ENCODE data around the gene TSC1. TPM values are rescaled to one million over a fixed set of nuclear protein-coding genes. Genes with fewer than 3 reads are reported as not detected.

TSC1 gene
- total and polyA plus RNA-seq, 4 donors: 8.9 to 61.3 (median 30.2) TPM

DNA sequence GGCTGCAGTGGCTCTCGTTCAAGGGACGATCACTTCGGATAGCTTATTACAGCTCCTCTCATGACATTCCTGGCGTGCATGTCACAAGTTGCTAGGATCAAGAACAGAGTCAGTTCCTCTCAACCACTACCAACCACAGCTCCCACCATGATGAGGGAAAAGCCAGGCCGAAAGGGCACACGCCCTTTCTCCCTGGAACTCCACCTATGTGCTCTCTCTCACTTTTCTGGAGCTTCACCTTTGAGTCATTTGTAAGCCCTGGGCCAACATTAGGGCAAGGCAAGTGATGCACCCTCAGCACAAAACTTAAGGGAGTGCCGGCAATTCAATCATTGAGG, 64.1 kb downstream of the TSC1 start:
- Histone ChIP-seq H3K4me1 (ENCODE audit: control insufficient read depth in 1 of 2, insufficient read depth in 2 of 2, low read length in 2 of 2) (no peaks in the 10 kb centered on the region), H3K27ac (ENCODE audit: low read depth in 1 of 2, low read length in 2 of 2) (no peak overlapping the region), H3K27me3 (ENCODE audit: control insufficient read depth in 1 of 2, insufficient read depth in 2 of 2, low read length in 1 of 2) (no peaks in the 10 kb centered on the region), H3K9me3 (ENCODE audit: control insufficient read depth, low read length) (no peaks in the 10 kb centered on the region), H3K36me3 (ENCODE audit: control insufficient read depth in 1 of 2, insufficient read depth in 2 of 2, low read length in 1 of 2) (no peaks in the 10 kb centered on the region), H3K4me3 (ENCODE audit: low read length in 2 of 2) (no peak overlapping the region)
- WGBS, 2 donors: 78 to 85% methylated on average over 7 of the region's 7 CpGs
- DNase-seq (no peak), ATAC-seq (ENCODE audit: low FRiP score) (no peak)
- intact Hi-C loops (cut with DNase I): loop anchor here in 1 of 2 donors (10.0 kb wide), 1 partner anchor 215 kb away; the partner anchor contains the start of gene DDX31

DNA sequence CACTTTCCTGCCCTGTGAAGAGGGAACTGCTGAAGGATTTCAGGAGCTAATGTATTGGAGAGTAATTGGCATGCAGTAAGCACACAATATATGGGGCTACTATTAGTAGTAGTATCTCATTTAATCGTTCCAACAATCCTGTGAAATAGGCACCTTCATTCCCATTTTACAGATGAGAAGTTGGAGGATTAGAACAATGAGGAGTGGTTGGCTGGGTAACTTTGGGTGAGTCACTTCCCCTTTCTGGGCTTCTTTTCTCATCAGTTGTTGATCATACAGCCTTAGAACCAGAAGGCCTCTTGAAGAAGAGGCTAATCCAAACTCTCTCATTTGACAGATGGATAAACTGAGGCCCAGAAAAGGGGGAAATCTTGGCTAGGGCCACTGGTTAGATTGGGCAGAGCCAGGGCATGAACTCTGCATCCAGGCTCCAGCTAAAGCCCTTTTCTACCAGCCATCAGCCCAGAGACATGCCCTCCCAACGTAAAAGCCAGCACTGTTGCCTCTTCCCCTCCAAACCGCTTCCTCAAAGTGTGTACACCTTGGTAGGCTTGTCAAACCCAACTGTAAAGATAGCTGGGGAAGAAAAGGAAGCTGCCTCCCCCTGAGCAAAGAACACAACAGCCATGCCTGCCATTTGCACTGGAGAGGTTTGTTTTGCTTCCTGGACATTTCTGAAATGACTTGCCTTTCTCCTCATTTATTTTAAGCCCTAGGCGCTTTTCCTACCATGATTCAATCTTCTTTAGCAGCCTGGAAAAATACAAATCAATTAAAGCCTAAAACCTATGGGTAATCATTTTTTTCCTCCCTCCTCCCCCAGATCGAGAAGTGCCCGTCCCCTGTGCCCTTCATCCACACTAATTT, 64.7 kb downstream of the TSC1 start:
- intact Hi-C loops (cut with DNase I): loop anchor here in 1 of 2 donors (5.0 to 10.0 kb wide), 2 partner anchors 63 to 215 kb away; partner anchors contain the start of genes DDX31 and TSC1
- no peak for ATAC-seq (ENCODE audit: low FRiP score)

DNA sequence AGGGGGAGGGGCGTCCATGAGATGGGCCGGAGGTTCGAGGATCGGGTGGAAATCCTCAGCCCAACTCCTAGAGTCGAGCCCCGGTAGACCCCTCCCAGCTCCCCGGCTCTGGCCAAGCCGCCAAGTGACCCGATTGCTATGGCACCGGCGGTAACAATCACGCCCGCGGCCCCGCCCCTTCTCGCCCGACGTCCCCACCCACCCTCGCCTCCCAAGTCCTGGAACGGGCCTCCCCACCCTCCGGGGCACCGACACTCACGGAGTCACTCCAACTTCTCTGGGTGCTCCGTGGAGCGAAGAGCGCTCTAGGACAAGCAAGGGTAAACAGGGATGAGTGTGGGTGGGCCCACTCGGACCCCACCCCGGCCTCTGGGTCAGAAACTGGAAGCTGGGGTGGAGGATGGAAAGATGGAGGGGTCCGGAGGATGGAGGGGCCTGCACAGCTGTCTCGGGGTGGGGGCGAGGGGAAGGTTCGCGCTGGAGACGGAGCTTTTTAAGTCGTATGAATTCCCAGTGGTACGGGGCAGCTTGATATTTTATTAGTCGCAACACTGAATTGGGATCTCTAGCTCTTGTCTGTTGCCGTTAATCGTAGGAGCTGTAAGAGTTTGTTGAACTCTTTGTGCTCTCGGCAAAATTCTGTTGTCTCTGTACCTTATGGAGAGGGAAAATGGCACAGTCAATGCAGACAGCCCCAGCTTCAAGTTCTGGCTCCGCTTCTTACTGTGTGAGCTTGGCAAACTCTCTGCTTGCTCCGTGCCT, 65.5 kb downstream of the TSC1 start, which contains the start of gene SPACA9:
SPACA9 (plus strand) TSS at position 204 of the 762 bp plus-strand sequence. CDS start 5,050 bp downstream, outside the sequence.
- Histone ChIP-seq H3K4me1 (ENCODE audit: control insufficient read depth in 1 of 2, insufficient read depth in 2 of 2, low read length in 2 of 2) (no peaks in the 10 kb centered on the region), H3K27ac (ENCODE audit: low read depth in 1 of 2, low read length in 2 of 2) (peak within 1 kb of the TSS in 1 of 2 donors; percentile 11), H3K4me3 (ENCODE audit: low read length in 2 of 2) (peak within 1 kb of the TSS; percentile 71), H3K9me3 (ENCODE audit: control insufficient read depth, low read length) (no peaks in the 10 kb centered on the region), H3K36me3 (ENCODE audit: control insufficient read depth in 1 of 2, insufficient read depth in 2 of 2, low read length in 1 of 2) (no peaks in the 10 kb centered on the region), H3K27me3 (ENCODE audit: control insufficient read depth in 1 of 2, insufficient read depth in 2 of 2, low read length in 1 of 2) (no peaks in the 10 kb centered on the region)
- ATAC-seq (ENCODE audit: low FRiP score) (peak; percentile 90), DNase-seq (peak; percentile 81 to 94)
- intact Hi-C loops (cut with DNase I): loop anchor here (1.0 to 5.0 kb wide), 2 partner anchors 63 to 209 kb away; partner anchors contain the start of genes GTF3C4 (in 1 of the 2) and TSC1 (in 1 of the 2)
- WGBS, 2 donors: 5 to 6% methylated on average over 34 to 42 of the region's 42 CpGs

More for the DNA sequence above, 64.7 kb downstream of the TSC1 start:
- no peaks in the 10 kb centered on the region for H3K4me1 ChIP-seq (ENCODE audit: control insufficient read depth in 1 of 2, insufficient read depth in 2 of 2, low read length in 2 of 2)
- no peak overlapping the region for H3K27ac ChIP-seq (ENCODE audit: low read depth in 1 of 2, low read length in 2 of 2)
- H3K27me3 ChIP-seq (ENCODE audit: control insufficient read depth in 1 of 2, insufficient read depth in 2 of 2, low read length in 1 of 2): no peaks in the 10 kb centered on the region
- no peak overlapping the region for H3K4me3 ChIP-seq (ENCODE audit: low read length in 2 of 2)
- no peaks in the 10 kb centered on the region for H3K9me3 ChIP-seq (ENCODE audit: control insufficient read depth, low read length)
- WGBS, 2 donors: 76 to 85% methylated on average over 6 of the region's 6 CpGs
- H3K36me3 ChIP-seq (ENCODE audit: control insufficient read depth in 1 of 2, insufficient read depth in 2 of 2, low read length in 1 of 2): no peaks in the 10 kb centered on the region
- DNase-seq: no peak

DNA sequence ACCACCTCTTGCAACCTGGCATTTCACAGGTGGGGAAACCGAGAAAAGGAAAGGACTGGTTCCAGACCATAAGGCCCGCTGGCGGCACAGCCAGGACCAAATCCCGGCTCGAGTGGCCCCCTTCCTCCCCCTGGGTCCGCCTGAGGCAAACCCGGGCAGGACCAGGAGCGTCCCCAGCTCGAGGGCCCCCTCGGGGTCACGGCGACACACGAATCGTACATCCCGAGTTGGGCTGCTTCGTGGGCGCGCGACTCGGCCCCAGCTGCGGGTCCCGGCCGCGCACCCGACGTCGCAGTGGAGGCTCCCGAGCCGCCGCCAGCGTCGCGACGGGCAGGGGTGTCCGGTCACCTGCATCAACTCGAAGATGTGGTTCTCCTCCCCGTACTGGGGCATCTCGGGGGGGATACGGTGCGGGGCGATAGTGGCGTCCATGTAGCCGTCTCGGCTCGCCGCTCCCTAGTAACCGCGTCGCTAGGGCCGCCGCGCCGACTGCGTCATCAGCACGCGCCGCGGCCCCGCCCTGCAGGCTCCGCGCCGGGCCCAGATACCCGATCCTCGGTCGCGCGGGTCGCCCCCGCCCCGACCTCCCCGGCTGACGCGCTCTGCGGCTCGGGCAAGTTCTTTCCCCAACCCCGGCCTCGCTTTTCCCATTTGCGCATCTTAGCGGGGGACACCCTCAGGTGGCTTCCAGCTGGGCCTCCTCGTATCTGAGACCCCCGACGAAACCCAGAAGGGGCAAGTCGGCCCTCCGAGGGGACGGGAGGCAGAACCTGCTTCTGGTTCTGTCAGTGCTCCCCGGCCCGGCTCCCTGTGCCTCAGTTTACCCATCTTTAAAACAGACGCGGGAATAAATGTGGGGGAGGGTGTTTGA, 66.4 kb downstream of the TSC1 start, which contains the start of gene AK8:
AK8 (minus strand) TSS at position 461 of the 871 bp plus-strand sequence; CDS start at position 432, 29 bp downstream.
- WGBS, 2 donors: 1% methylated on average over 76 to 89 of the region's 89 CpGs
- intact Hi-C loops (cut with DNase I): loop anchor here (1.0 to 5.0 kb wide), 2 partner anchors 64 to 208 kb away; partner anchors contain the start of genes GTF3C4 (in 1 of the 2) and TSC1 (in 1 of the 2)
- ATAC-seq (ENCODE audit: low FRiP score): peak; percentile 95
- Histone ChIP-seq H3K27me3 (ENCODE audit: control insufficient read depth in 1 of 2, insufficient read depth in 2 of 2, low read length in 1 of 2) (no peaks in the 10 kb centered on the region), H3K36me3 (ENCODE audit: control insufficient read depth in 1 of 2, insufficient read depth in 2 of 2, low read length in 1 of 2) (no peaks in the 10 kb centered on the region), H3K4me3 (ENCODE audit: low read length in 2 of 2) (peak within 1 kb of the TSS; percentile 71), H3K4me1 (ENCODE audit: control insufficient read depth in 1 of 2, insufficient read depth in 2 of 2, low read length in 2 of 2) (no peaks in the 10 kb centered on the region), H3K9me3 (ENCODE audit: control insufficient read depth, low read length) (no peaks in the 10 kb centered on the region), H3K27ac (ENCODE audit: low read depth in 1 of 2, low read length in 2 of 2) (peak within 1 kb of the TSS in 1 of 2 donors; percentile 11)
- DNase-seq: peak; percentile 76 to 92

DNA sequence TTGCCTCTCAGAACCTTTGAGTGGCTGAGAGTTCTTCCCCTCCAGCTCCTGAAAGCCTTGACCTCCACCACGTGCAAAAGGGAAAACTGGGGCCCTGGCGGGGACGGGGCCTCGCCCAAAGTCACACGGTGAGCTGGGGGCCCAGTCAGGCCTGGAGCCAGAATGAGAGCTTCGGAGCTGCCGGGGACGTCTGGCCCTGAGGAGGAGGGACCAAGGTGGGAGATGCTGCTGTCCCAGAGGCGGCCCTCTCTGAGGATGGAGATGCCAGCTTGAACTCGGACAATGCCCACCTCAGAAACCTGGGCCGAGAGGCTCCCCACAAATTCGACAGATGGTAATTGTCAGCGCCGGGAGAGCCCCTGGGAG, 67.0 kb downstream of the TSC1 start:
- Histone ChIP-seq H3K27ac (ENCODE audit: low read depth in 1 of 2, low read length in 2 of 2) (no peak overlapping the region), H3K27me3 (ENCODE audit: control insufficient read depth in 1 of 2, insufficient read depth in 2 of 2, low read length in 1 of 2) (no peaks in the 10 kb centered on the region), H3K9me3 (ENCODE audit: control insufficient read depth, low read length) (no peaks in the 10 kb centered on the region), H3K4me1 (ENCODE audit: control insufficient read depth in 1 of 2, insufficient read depth in 2 of 2, low read length in 2 of 2) (no peaks in the 10 kb centered on the region), H3K4me3 (ENCODE audit: low read length in 2 of 2) (no peak overlapping the region), H3K36me3 (ENCODE audit: control insufficient read depth in 1 of 2, insufficient read depth in 2 of 2, low read length in 1 of 2) (no peaks in the 10 kb centered on the region)
- intact Hi-C loops (cut with DNase I): loop anchor here in 1 of 2 donors (5.0 kb wide), 1 partner anchor 65 kb away; the partner anchor contains the start of gene TSC1
- DNase-seq (no peak), ATAC-seq (ENCODE audit: low FRiP score) (no peak)
- WGBS, 2 donors: 34 to 39% methylated on average over 14 of the region's 14 CpGs

DNA sequence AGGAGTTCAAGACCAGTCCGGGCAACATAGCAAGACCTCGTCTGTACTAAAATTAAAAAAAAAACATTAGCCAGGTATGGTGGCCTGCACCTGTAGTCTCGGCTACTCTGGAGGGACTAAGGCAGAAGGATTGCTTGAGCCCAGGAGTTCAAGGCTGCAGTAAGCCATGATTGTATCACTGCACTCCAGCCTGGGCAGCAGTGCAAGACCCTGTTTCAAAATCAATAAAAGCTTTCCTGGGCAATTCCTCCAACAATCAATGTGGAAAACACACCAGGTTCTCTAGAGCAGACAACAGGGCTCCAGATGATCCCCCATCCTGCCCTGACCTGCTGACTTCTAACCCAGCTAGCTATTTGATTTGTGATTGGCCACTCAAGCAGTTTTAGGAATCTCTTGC, 67.6 kb downstream of the TSC1 start:
- intact Hi-C loops (cut with DNase I): loop anchor here in 1 of 2 donors (5.0 kb wide), 1 partner anchor 65 kb away; the partner anchor contains the start of gene TSC1
- Histone ChIP-seq H3K27ac (ENCODE audit: low read depth in 1 of 2, low read length in 2 of 2) (no peak overlapping the region), H3K36me3 (ENCODE audit: control insufficient read depth in 1 of 2, insufficient read depth in 2 of 2, low read length in 1 of 2) (no peaks in the 10 kb centered on the region), H3K27me3 (ENCODE audit: control insufficient read depth in 1 of 2, insufficient read depth in 2 of 2, low read length in 1 of 2) (no peaks in the 10 kb centered on the region), H3K4me1 (ENCODE audit: control insufficient read depth in 1 of 2, insufficient read depth in 2 of 2, low read length in 2 of 2) (no peaks in the 10 kb centered on the region), H3K9me3 (ENCODE audit: control insufficient read depth, low read length) (no peaks in the 10 kb centered on the region), H3K4me3 (ENCODE audit: low read length in 2 of 2) (no peak overlapping the region)
- no peak for ATAC-seq (ENCODE audit: low FRiP score)
- DNase-seq: no peak
- 83 to 89% methylated on average over 3 of the region's 3 CpGs for WGBS, 2 donors

DNA sequence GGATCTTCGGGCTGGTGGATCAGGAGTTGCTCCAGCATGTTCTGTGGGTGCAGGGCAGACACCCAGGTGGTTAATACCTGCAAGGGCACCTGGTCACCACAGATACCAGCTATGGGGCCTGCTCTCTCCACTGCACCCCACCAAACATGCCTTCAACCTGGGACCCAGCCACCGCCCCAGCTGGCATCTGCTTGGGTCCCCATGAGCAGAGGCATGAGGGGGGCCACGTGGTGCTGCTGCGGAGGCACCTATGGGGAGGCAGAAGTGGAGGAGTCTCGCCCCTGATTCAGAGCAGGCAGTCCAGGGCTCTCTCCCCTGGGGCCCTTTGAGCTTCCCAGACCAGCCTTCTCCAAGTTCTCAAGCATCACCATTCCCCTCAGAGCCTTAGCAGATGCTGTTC, 69.3 kb downstream of the TSC1 start:
- ATAC-seq (ENCODE audit: low FRiP score): no peak
- H3K36me3 ChIP-seq (ENCODE audit: control insufficient read depth in 1 of 2, insufficient read depth in 2 of 2, low read length in 1 of 2): no peaks in the 10 kb centered on the region
- no peak overlapping the region for H3K4me3 ChIP-seq (ENCODE audit: low read length in 2 of 2)
- H3K27ac ChIP-seq (ENCODE audit: low read depth in 1 of 2, low read length in 2 of 2): no peak overlapping the region
- no peaks in the 10 kb centered on the region for H3K27me3 ChIP-seq (ENCODE audit: control insufficient read depth in 1 of 2, insufficient read depth in 2 of 2, low read length in 1 of 2)
- no peaks in the 10 kb centered on the region for H3K4me1 ChIP-seq (ENCODE audit: control insufficient read depth in 1 of 2, insufficient read depth in 2 of 2, low read length in 2 of 2)
- DNase-seq: no peak
- intact Hi-C loops (cut with DNase I): loop anchor here in 1 of 2 donors (5.0 kb wide), 1 partner anchor 67 kb away; the partner anchor contains the start of gene TSC1
- no peaks in the 10 kb centered on the region for H3K9me3 ChIP-seq (ENCODE audit: control insufficient read depth, low read length)
- WGBS, 2 donors: 75 to 81% methylated on average over 5 of the region's 5 CpGs

DNA sequence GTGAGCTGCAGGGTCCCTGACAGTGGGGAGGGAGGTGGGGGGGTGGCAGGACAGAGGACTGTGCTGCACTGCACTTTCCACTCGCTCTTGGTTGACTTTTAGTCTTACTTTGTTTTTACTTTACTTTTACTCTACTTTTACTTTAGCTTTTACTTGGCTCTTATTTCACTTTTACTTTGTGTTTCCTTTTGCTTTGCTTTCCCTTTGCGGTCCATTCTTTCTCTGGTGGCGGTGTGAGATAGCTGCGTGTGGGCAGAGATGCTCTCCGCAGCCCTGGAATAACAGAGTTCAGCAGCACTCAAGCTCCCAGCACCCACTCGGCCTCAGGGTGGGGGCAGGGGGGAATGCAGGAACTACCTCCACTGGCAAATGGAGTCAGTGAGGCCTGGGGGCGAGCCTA, 71.0 kb downstream of the TSC1 start:
- Histone ChIP-seq H3K9me3 (ENCODE audit: control insufficient read depth, low read length) (no peaks in the 10 kb centered on the region), H3K4me1 (ENCODE audit: control insufficient read depth in 1 of 2, insufficient read depth in 2 of 2, low read length in 2 of 2) (no peaks in the 10 kb centered on the region), H3K36me3 (ENCODE audit: control insufficient read depth in 1 of 2, insufficient read depth in 2 of 2, low read length in 1 of 2) (no peaks in the 10 kb centered on the region), H3K4me3 (ENCODE audit: low read length in 2 of 2) (no peak overlapping the region), H3K27ac (ENCODE audit: low read depth in 1 of 2, low read length in 2 of 2) (no peak overlapping the region), H3K27me3 (ENCODE audit: control insufficient read depth in 1 of 2, insufficient read depth in 2 of 2, low read length in 1 of 2) (no peaks in the 10 kb centered on the region)
- ATAC-seq (ENCODE audit: low FRiP score) (no peak), DNase-seq (no peak)
- 59 to 66% methylated on average over 7 of the region's 7 CpGs for WGBS, 2 donors
- intact Hi-C loops (cut with DNase I): no loop called here
